Measurements from ENCODE around the gene IGFL4. TPM values are rescaled to one million over a fixed set of nuclear protein-coding genes. Genes with fewer than 3 reads are reported as not detected.

The IGFL4 gene
- total and polyA plus RNA-seq, 3 donors from 2014 or later = 0.37 to 0.79 (median 0.56) TPM

DNA sequence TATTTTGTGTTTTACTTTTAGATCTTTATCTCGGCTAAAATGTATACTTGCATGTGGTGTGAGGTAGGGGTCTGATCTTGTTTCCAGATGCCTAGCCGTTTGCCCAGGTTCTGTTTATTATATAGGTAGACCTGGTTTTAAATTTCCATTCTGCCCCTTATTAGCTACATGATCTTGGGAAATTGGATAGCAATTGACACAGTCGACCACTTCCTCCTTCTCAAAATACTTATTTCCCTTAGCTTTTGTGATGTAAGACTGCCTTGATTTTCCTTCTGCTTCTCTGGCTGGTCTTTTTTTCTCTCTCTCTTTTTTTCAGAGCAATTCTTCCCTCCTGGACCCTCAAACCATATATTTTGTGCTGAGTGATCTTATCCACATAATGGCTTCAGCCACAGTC is 15.0 kb downstream of the IGFL4 start:
- H3K4me3 ChIP-seq = no peak overlapping the region
- no peak overlapping the region for H3K27ac ChIP-seq
- no peak for DNase-seq
- intact Hi-C loops (cut with DNase I; ENCODE audit: low total_unique reads) = loop anchor here (10.0 kb wide), 1 partner anchor 239 kb away; no protein-coding TSS in a partner anchor
- no peak for TF ChIP-seq POLR2A (IDR thresholded peaks at IDR 0.05)
- no peaks in the 10 kb centered on the region for H3K4me1 ChIP-seq
- WGBS, 2 donors = 85 to 91% methylated on average over 3 of the region's 3 CpGs
- no peaks in the 10 kb centered on the region for H3K27me3 ChIP-seq
- H3K9me3 ChIP-seq = no peaks in the 10 kb centered on the region
- no peaks in the 10 kb centered on the region for H3K36me3 ChIP-seq (ENCODE audit: low read depth, missing control alignments)

DNA sequence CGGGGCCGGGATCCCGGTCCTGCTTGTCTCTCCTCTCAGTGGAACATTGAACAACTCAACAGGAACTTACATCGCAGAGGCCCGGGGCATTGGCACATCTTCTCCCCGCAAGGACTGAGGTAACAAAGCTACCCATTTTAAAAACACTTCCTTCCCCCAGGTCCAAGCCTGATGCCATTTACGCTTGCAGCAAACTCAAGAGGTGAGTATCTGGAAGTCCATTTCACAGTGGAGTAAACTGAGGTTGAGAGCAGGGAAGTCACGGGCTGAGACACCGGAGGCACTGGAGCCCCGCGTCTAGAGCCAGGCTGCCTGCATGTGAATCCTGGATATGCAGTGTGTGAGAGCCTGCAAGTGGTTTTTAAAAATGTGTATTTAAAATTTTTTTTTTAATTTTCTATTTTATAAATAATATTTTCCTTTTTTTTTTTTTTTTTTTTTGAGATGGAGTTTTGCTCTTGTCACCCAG is 17.5 kb downstream of the IGFL4 start:
- intact Hi-C loops (cut with DNase I; ENCODE audit: low total_unique reads) = loop anchor here (10.0 kb wide), 1 partner anchor 241 kb away; no protein-coding TSS in a partner anchor
- H3K4me1 ChIP-seq = no peaks in the 10 kb centered on the region
- TF ChIP-seq, protein P1, sequence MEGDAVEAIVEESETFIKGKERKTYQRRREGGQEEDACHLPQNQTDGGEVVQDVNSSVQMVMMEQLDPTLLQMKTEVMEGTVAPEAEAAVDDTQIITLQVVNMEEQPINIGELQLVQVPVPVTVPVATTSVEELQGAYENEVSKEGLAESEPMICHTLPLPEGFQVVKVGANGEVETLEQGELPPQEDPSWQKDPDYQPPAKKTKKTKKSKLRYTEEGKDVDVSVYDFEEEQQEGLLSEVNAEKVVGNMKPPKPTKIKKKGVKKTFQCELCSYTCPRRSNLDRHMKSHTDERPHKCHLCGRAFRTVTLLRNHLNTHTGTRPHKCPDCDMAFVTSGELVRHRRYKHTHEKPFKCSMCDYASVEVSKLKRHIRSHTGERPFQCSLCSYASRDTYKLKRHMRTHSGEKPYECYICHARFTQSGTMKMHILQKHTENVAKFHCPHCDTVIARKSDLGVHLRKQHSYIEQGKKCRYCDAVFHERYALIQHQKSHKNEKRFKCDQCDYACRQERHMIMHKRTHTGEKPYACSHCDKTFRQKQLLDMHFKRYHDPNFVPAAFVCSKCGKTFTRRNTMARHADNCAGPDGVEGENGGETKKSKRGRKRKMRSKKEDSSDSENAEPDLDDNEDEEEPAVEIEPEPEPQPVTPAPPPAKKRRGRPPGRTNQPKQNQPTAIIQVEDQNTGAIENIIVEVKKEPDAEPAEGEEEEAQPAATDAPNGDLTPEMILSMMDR (IDR thresholded peaks at IDR 0.05) = no peak
- TF ChIP-seq POLR2A (IDR thresholded peaks at IDR 0.05) = no peak
- H3K36me3 ChIP-seq (ENCODE audit: low read depth, missing control alignments) = no peaks in the 10 kb centered on the region
- peak; percentile 13 for DNase-seq
- WGBS, 2 donors = 47 to 56% methylated on average over 10 to 11 of the region's 11 CpGs
- H3K9me3 ChIP-seq = no peaks in the 10 kb centered on the region
- no peak overlapping the region for H3K27ac ChIP-seq
- no peak overlapping the region for H3K4me3 ChIP-seq
- H3K27me3 ChIP-seq = no peaks in the 10 kb centered on the region

DNA sequence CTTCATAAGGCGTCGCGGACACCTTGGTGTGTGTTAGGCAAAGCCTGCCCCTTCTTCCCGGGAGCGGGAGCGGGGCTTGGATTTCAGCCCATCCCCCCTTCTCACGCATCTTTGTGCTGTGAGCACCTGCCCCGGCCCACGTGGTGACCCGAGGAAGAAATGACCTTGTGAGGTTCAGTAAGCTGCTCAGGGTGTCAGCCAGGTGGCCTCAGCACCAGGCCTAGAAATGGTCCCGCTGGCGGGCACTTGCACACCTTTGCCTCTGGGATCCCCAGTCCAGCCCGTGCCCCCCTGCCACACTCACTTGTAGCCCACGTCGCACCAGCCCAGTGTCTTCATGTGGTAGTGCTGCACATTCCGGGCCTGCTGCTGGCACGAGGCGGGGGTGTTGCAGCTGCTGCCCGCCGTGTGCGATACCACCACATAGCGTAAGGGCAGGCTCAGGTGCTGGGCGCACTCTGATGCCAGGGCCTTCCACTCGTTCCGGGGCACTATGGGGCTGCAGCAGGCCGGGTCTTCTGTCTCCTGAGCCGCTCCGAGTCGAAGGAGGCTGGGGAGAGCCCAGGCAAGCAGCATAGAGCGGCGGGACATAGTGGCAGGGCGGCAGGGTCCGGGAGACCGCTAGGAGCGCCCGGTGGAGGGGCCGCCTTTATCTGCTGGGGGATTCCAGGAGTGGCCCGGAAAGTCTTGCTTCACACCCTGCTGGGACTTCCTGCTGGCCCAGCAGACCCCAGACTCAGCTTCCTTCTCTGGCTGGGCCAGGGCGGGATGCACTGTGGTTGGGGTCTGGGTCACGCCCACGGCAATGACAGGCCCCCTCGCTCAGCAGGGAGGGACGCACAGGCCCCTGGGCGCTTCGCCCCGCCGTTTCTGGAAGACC is 18.1 kb downstream of the IGFL4 start, which contains the start of gene PGLYRP1:
Gene PGLYRP1 (minus strand): TSS at position 623 of the 880 bp plus-strand sequence. CDS start 32 bp downstream, at position 591.
- Histone ChIP-seq H3K27ac (no peak within 1 kb of the TSS), H3K4me3 (no peak within 1 kb of the TSS), H3K4me1 (no peaks in the 10 kb centered on the region), H3K27me3 (no peaks in the 10 kb centered on the region), H3K36me3 (ENCODE audit: low read depth, missing control alignments) (no peaks in the 10 kb centered on the region), H3K9me3 (no peaks in the 10 kb centered on the region)
- TF ChIP-seq, protein P1 (IDR thresholded peaks at IDR 0.05) = no peak
- TF ChIP-seq POLR2A (IDR thresholded peaks at IDR 0.05) = no peak
- no peak for DNase-seq
- WGBS, 2 donors = 31 to 32% methylated on average over 13 to 36 of the region's 47 CpGs
- intact Hi-C loops (cut with DNase I; ENCODE audit: low total_unique reads) = loop anchor here (10.0 kb wide), 1 partner anchor 242 kb away; no protein-coding TSS in a partner anchor

DNA sequence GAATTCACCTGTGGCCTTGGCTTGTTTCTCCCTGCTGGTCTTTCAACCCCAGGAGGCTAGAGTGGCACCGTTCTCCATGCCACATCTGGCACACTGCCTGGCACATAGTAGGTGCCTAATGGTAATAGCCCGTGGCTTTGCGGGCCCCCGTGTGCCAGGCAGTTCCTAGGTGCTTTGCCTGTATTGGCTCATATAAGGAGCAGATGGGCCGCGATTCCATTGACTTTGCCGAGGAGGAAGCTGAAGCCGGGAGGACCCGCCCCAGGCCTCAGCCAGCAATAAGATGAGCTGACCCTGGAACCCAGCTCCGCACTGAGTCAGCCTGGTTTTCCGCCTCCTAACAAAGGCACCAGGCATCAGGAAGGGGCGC is 18.8 kb downstream of the IGFL4 start:
- DNase-seq = no peak
- no peaks in the 10 kb centered on the region for H3K27me3 ChIP-seq
- H3K9me3 ChIP-seq = no peaks in the 10 kb centered on the region
- intact Hi-C loops (cut with DNase I; ENCODE audit: low total_unique reads) = loop anchor here (10.0 kb wide), 1 partner anchor 243 kb away; no protein-coding TSS in a partner anchor
- TF ChIP-seq, protein P1 (IDR thresholded peaks at IDR 0.05) = no peak
- TF ChIP-seq POLR2A (IDR thresholded peaks at IDR 0.05) = no peak
- 43 to 55% methylated on average over 12 of the region's 12 CpGs for WGBS, 2 donors
- H3K4me3 ChIP-seq = no peak overlapping the region
- no peaks in the 10 kb centered on the region for H3K4me1 ChIP-seq
- H3K27ac ChIP-seq = no peak overlapping the region
- H3K36me3 ChIP-seq (ENCODE audit: low read depth, missing control alignments) = no peaks in the 10 kb centered on the region

DNA sequence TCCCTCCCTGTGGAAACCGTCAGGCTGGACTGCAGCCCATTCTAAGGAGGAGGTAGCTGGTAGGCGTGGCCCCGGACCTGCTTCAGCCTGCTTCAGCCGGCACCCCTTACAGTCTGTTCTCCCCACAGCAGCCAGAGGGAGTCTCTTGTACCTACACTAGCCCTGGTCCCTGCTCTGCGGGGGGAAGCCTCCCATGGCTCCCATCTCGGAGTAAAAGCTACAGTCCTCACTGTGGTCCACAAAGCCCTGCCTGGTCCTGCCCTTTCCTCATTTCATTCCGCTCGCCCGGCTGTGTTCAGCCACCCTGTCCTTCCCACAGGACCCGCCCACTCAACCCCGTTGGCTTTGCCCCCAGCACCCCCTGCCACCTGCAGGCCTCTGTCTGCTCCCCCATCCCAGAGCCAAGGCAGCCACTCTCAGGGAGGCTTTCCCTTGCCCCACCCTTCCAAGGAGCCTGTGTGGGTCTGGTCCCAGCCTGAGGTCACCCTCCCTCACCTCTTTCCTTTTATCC is 19.2 kb downstream of the IGFL4 start:
- DNase-seq = no peak
- no peaks in the 10 kb centered on the region for H3K4me1 ChIP-seq
- TF ChIP-seq POLR2A (IDR thresholded peaks at IDR 0.05) = no peak
- TF ChIP-seq, protein P1 (IDR thresholded peaks at IDR 0.05) = no peak
- no peaks in the 10 kb centered on the region for H3K27me3 ChIP-seq
- no peak overlapping the region for H3K4me3 ChIP-seq
- no peaks in the 10 kb centered on the region for H3K9me3 ChIP-seq
- no peaks in the 10 kb centered on the region for H3K36me3 ChIP-seq (ENCODE audit: low read depth, missing control alignments)
- intact Hi-C loops (cut with DNase I; ENCODE audit: low total_unique reads) = loop anchor here (10.0 kb wide), 1 partner anchor 243 kb away; no protein-coding TSS in a partner anchor
- H3K27ac ChIP-seq = no peak overlapping the region
- 69 to 71% methylated on average over 10 to 11 of the region's 11 CpGs for WGBS, 2 donors

Measured in testis (tissue), 3 donors.